Activated CD8-positive, alpha-beta T cell treated with anti-CD3 and anti-CD28 coated beads for 36 hours (primary cell): ENCODE results near the gene DLGAP1. TPM values are rescaled to one million over a fixed set of nuclear protein-coding genes. Genes with fewer than 3 reads are reported as not detected.

ENCODE experiments used
- ATAC-seq: fragments of 200-7000 bp; cut with Tn5 transposase; one replicate; pipeline ENCODE4 v1.10.0; 2021; ENCODE audit warnings: mild to moderate bottlenecking, moderate library complexity
- CTCF ChIA-PET: fragments of 350-600 bp; sonication (Branson Sonifier 250); formaldehyde crosslinking; loops from one replicate; lab custom pipeline; 2021; ENCODE audit warnings: antibody characterized with exemption; lab: Charles Lee
- POLR2A ChIA-PET: fragments of 350-600 bp; sonication (Branson Sonifier 250); formaldehyde crosslinking; loops from one replicate; lab custom pipeline; 2021; ENCODE audit warnings: antibody characterized with exemption; lab: Charles Lee
- DNase-seq: peaks from one replicate; pipeline ENCODE4 v3.0.0-alpha.2; 2020
- H3K27ac Mint-ChIP-seq: one replicate; pipeline ENCODE4 v1.8.0; 2021; ENCODE audit warnings: mild to moderate bottlenecking, mixed read lengths
- H3K27me3 Mint-ChIP-seq: one replicate; pipeline ENCODE4 v1.8.0; 2021; ENCODE audit warnings: mixed read lengths
- H3K36me3 Mint-ChIP-seq: one replicate; pipeline ENCODE4 v1.8.0; 2021; ENCODE audit warnings: low read depth, mixed read lengths
- H3K4me1 Mint-ChIP-seq: one replicate; pipeline ENCODE4 v1.8.0; 2021; ENCODE audit warnings: low read depth, mixed read lengths
- H3K4me3 Mint-ChIP-seq: one replicate; pipeline ENCODE4 v1.8.0; 2021; ENCODE audit warnings: mild to moderate bottlenecking, moderate library complexity, mixed read lengths
- H3K9me3 Mint-ChIP-seq: one replicate; pipeline ENCODE4 v1.8.0; 2021; ENCODE audit warnings: mixed read lengths
- intact Hi-C: fragments of 100-400 bp; cut with micrococcal nuclease; formaldehyde crosslinking; loops from one replicate; pipeline ENCODE4 v1.10.0; 2022
- total RNA-seq, 2 experiments: library from RNA; stranded (reverse); gene quantifications; one replicate each; pipeline ENCODE4 v1.2.3, GENCODE V29; 2021
- TF ChIP-seq, protein P1 (sequence below): fragments of 200-600 bp; IDR thresholded peaks from one replicate; pipeline ENCODE4 v1.8.0; 2022; ENCODE audit warnings: antibody characterized with exemption, mild to moderate bottlenecking

Gene DLGAP1
- total RNA-seq, 2 experiments from 2014 or later = not detected

DNA sequence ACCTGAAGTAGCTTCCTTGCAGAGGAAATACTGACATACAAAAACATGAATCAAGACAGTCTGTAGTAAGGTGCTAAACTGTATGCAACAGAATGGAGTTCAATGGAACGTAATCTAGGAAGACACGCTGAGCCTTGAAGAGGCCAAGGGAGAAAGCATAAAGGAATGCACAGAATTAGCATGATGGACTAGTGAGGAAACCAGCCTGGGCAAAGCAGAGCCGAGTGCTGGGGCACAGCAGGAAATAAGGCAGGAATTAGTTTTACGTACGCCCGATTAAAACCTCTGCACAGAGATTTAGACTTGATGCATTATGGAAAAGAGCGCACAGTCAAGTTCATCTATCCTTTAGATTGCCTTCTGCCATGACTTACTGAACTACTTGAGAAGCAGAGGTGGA lies 200.3 kb downstream of the DLGAP1 start:
- Mint-ChIP-seq H3K27ac (no peak overlapping the region), H3K4me3 (no peak overlapping the region), H3K4me1 (no peaks in the 10 kb centered on the region), H3K36me3 (no peaks in the 10 kb centered on the region), H3K27me3 (no peaks in the 10 kb centered on the region), H3K9me3 (no peaks in the 10 kb centered on the region)
- ATAC-seq (no peak), DNase-seq (no peak)
- ChIA-PET CTCF (no interaction called here), POLR2A (no interaction called here)
- TF ChIP-seq, protein P1, sequence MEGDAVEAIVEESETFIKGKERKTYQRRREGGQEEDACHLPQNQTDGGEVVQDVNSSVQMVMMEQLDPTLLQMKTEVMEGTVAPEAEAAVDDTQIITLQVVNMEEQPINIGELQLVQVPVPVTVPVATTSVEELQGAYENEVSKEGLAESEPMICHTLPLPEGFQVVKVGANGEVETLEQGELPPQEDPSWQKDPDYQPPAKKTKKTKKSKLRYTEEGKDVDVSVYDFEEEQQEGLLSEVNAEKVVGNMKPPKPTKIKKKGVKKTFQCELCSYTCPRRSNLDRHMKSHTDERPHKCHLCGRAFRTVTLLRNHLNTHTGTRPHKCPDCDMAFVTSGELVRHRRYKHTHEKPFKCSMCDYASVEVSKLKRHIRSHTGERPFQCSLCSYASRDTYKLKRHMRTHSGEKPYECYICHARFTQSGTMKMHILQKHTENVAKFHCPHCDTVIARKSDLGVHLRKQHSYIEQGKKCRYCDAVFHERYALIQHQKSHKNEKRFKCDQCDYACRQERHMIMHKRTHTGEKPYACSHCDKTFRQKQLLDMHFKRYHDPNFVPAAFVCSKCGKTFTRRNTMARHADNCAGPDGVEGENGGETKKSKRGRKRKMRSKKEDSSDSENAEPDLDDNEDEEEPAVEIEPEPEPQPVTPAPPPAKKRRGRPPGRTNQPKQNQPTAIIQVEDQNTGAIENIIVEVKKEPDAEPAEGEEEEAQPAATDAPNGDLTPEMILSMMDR = no peak
- intact Hi-C loops = no loop called here

DNA sequence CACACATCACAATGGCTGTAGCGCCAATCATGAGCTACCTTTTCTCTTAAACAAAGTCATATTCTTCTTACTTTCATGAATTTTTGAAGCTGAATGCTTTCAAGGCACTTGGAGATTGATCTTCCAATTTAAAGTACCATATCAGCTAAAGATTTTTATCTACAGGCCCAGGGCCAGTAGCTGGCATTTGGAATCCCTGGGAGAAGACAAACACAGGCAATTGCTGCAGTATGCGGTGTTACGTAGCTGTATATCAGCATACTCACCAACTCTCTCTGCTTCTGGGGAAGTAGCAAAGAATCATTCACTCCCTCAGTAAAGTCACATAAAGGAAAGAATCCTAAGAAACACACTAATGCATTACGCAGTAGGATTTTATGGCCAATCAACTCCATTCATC lies 202.3 kb downstream of the DLGAP1 start:
- H3K36me3 Mint-ChIP-seq = no peaks in the 10 kb centered on the region

DNA sequence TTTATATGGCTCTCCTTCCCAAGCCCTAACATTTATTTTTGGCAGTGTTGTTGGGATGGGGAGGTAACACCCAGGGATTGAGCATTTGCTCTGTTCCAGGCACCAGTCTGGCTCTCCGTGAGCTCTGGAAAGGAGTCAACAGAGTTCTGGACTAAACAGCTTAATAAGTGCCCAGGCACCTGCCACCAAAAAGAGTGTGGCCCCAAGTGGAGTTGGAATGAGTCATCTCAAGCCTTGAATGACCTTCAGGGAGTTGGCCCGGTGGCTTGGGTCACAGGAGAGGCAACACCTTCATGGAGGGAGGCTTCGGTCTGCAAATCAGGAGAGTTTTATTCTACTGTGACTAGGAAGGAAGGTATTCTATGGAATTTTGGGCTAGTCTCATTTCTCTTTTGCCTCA lies 203.2 kb downstream of the DLGAP1 start:
- Mint-ChIP-seq H3K9me3 (no peaks in the 10 kb centered on the region), H3K4me3 (no peak overlapping the region), H3K36me3 (no peaks in the 10 kb centered on the region), H3K4me1 (no peaks in the 10 kb centered on the region), H3K27ac (no peak overlapping the region), H3K27me3 (no peaks in the 10 kb centered on the region)
- TF ChIP-seq, protein P1 = no peak
- ChIA-PET CTCF (no interaction called here), POLR2A (no interaction called here)
- intact Hi-C loops = no loop called here
- no peak for DNase-seq
- no peak for ATAC-seq

More for the DNA sequence above, 202.3 kb downstream of the DLGAP1 start:
- Mint-ChIP-seq H3K4me1 (no peaks in the 10 kb centered on the region), H3K27ac (no peak overlapping the region), H3K27me3 (no peaks in the 10 kb centered on the region), H3K4me3 (no peak overlapping the region), H3K9me3 (no peaks in the 10 kb centered on the region)
- DNase-seq = no peak
- ChIA-PET POLR2A (no interaction called here), CTCF (no interaction called here)
- ATAC-seq = no peak
- TF ChIP-seq, protein P1 = no peak
- intact Hi-C loops = no loop called here

DNA sequence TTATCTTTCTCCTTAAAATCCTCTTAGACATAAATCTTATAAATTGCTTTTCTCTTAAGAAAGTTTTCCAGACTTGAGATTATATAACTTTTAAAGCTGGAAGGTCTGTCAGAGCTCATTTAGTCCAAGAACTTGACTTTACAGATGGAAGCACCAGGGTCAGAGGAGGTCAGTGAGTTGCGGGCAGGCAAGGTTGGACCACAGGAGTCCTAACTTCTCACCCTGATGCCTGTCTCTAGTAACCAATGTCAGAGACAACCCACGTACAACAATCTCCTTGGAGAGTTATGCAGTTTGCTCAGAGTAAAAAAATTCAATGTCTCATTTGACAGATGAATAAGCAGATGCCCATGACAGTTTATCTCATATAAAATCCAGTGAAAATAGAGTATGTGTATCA lies 203.9 kb downstream of the DLGAP1 start:
- POLR2A ChIA-PET = no interaction called here
- ATAC-seq (no peak), DNase-seq (no peak)
- Mint-ChIP-seq H3K9me3 (no peaks in the 10 kb centered on the region), H3K4me3 (no peak overlapping the region), H3K36me3 (no peaks in the 10 kb centered on the region), H3K27ac (no peak overlapping the region), H3K4me1 (no peaks in the 10 kb centered on the region), H3K27me3 (no peaks in the 10 kb centered on the region)
- TF ChIP-seq, protein P1 = no peak
- intact Hi-C loops = no loop called here
- CTCF ChIA-PET = no interaction called here

DNA sequence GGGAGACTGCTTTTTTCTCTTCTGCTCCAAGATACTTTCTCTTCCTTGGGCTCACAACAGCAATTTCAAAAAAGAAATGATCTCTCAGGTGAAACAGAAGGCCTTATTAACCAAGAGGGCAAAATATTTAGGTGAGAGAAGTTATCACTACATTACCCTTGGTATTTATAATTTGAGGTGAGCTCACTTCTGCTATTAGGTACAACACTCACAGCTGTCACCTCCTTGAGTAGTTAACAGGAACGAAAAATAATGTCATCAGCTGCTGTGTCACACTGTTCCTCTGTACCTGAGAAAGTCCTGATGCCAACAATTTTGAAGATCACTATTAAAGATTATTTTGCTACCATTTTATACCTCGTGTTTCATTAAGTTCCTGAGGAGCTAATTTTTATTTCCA lies 205.0 kb downstream of the DLGAP1 start:
- Mint-ChIP-seq H3K27me3 (no peaks in the 10 kb centered on the region), H3K4me1 (no peaks in the 10 kb centered on the region), H3K36me3 (no peaks in the 10 kb centered on the region), H3K4me3 (no peak overlapping the region), H3K9me3 (no peaks in the 10 kb centered on the region), H3K27ac (no peak overlapping the region)
- TF ChIP-seq, protein P1 = no peak
- ChIA-PET CTCF (no interaction called here), POLR2A (no interaction called here)
- ATAC-seq (no peak), DNase-seq (no peak)
- intact Hi-C loops = no loop called here
